CD4-positive, alpha-beta T cell (primary cell): ENCODE measurements around the gene HIVEP3. TPM values are rescaled to one million over a fixed set of nuclear protein-coding genes. Genes with fewer than 3 reads are reported as not detected.

Experiments
- ATAC-seq: fragments of 200-7000 bp; cut with Tn5 transposase; one replicate; pipeline ENCODE4 v1.10.0; 2022; ENCODE audit warnings: mild to moderate bottlenecking; ENCODE audit not compliant: poor library complexity
- CTCF ChIA-PET: fragments of 350-600 bp; sonication (Branson Sonifier 250); formaldehyde crosslinking; loops from one replicate; lab custom pipeline; 2021; ENCODE audit warnings: antibody characterized with exemption, inconsistent platforms; lab: Charles Lee
- POLR2A ChIA-PET: fragments of 350-600 bp; sonication (Branson Sonifier 250); formaldehyde crosslinking; loops from one replicate; lab custom pipeline; 2021; ENCODE audit warnings: antibody characterized with exemption, inconsistent platforms; lab: Charles Lee
- DNase-seq, 14 experiments: peaks; one replicate each; pipeline ENCODE4 v3.0.0-alpha.2; 2013 to 2020; ENCODE audit warnings: mixed read lengths in 2 of 14
- H3K27ac ChIP-seq, 2 donors: one replicate each; pipeline versions ENCODE4 v1.5.1 to v1.7.0; 2013; ENCODE audit warnings: low read length in 2 of 2, low read depth in 1 of 2, mild to moderate bottlenecking in 1 of 2
- H3K27me3 ChIP-seq, 2 experiments: 1 replicate in 1 of 2; 2 replicates in 1 of 2; pipeline versions ENCODE4 v1.6.1 to v1.7.0; 2013; ENCODE audit warnings: low read length in 2 of 2, control low read depth in 1 of 2, mild to moderate bottlenecking in 1 of 2, moderate library complexity in 1 of 2; ENCODE audit not compliant: insufficient read depth in 2 of 2, control insufficient read depth in 1 of 2
- H3K36me3 ChIP-seq: one replicate; pipeline ENCODE4 v1.6.1; 2013; ENCODE audit warnings: low read length, control low read depth; ENCODE audit not compliant: insufficient read depth
- H3K4me1 ChIP-seq: one replicate; pipeline ENCODE4 v1.6.1; 2013; ENCODE audit warnings: low read length, control low read depth; ENCODE audit not compliant: insufficient read depth
- H3K4me3 ChIP-seq: one replicate; pipeline ENCODE4 v1.5.1; 2013; ENCODE audit warnings: mild to moderate bottlenecking, low read length, moderate library complexity
- H3K9me3 ChIP-seq, 2 experiments: 1 replicate in 1 of 2; 2 replicates in 1 of 2; pipeline versions ENCODE4 v1.6.1 to v1.7.0; 2013; ENCODE audit warnings: low read length in 2 of 2, mild to moderate bottlenecking in 2 of 2, control low read depth in 1 of 2, moderate library complexity in 1 of 2; ENCODE audit not compliant: control insufficient read depth in 1 of 2, insufficient read depth in 1 of 2
- H3K27ac Mint-ChIP-seq: one replicate; pipeline ENCODE4 v1.8.0; 2020; ENCODE audit warnings: mixed read lengths
- H3K27me3 Mint-ChIP-seq: one replicate; pipeline ENCODE4 v1.8.0; 2021; ENCODE audit warnings: mixed read lengths
- H3K36me3 Mint-ChIP-seq: one replicate; pipeline ENCODE4 v1.8.0; 2021; ENCODE audit warnings: low read depth, mixed read lengths
- H3K4me1 Mint-ChIP-seq: one replicate; pipeline ENCODE4 v1.8.0; 2021; ENCODE audit warnings: low read depth, mixed read lengths
- H3K4me3 Mint-ChIP-seq: one replicate; pipeline ENCODE4 v1.8.0; 2020; ENCODE audit warnings: mild to moderate bottlenecking, mixed read lengths
- H3K9me3 Mint-ChIP-seq: one replicate; pipeline ENCODE4 v1.8.0; 2020; ENCODE audit warnings: mixed read lengths
- intact Hi-C, 2 experiments: fragments of 100-400 bp; cut with DNase I in 1 of 2; cut with micrococcal nuclease in 1 of 2; formaldehyde crosslinking; loops; one replicate each; pipeline versions ENCODE4 v1.15.1 to v1.9.0; 2023 to 2025; cut with DNase I, micrococcal nuclease
- total RNA-seq, 174 experiments: library from RNA in 2 of 174; stranded (reverse) in 2 of 174; gene quantifications; one replicate each; pipeline ENCODE4 v1.2.3 and lab custom pipeline; 2021 to 2026
- TF ChIP-seq, protein P1 (sequence below): fragments of 200-600 bp; IDR thresholded peaks from one replicate; pipeline ENCODE4 v1.8.0; 2022; ENCODE audit warnings: antibody characterized with exemption, mild to moderate bottlenecking

Gene HIVEP3
- total RNA-seq, 2 experiments from 2014 or later = 5.1 to 5.4 TPM

DNA sequence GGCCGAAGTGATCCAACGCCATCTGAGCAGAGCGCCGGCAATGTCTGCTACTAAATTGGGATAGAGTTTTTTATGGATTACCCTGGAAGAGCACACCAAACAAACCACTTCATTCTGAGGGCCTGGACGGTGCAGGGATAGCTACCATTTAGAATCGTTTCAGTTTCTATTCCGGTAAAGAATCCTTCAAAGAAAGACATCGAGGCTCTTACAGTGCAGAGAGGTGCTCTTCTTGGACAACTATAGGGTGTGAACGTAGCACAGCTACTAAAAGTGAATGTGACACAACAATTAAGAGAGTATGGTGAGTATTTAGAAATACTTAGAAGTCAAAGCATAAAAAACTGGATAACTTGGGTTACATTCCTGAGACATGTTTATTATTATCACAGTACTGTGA lies 16.1 kb downstream of the HIVEP3 start:
- no peaks in the 10 kb centered on the region for H3K27me3 ChIP-seq
- intact Hi-C loops = no loop called here
- peaks cover 86% of the 10 kb centered on the region for H3K4me1 ChIP-seq
- ChIA-PET POLR2A (interaction anchor here (1.0 to 3.7 kb wide), 6 partner anchors 9 to 24 kb away, joined by 4 to 17 read pairs (median 4); partner anchors contain the start of gene HIVEP3), CTCF (no interaction called here)
- peaks cover 86% of the 10 kb centered on the region for H3K4me1 Mint-ChIP-seq
- DNase-seq (peak in 1 of 14 experiments; percentile 32), ATAC-seq (no peak)
- H3K27ac ChIP-seq = peak overlapping the region in 1 of 2 donors; percentile 35
- peak overlapping the region; percentile 98 for H3K27ac Mint-ChIP-seq
- no peaks in the 10 kb centered on the region for H3K9me3 Mint-ChIP-seq
- no peaks in the 10 kb centered on the region for H3K27me3 Mint-ChIP-seq
- no peaks in the 10 kb centered on the region for H3K36me3 Mint-ChIP-seq
- TF ChIP-seq, protein P1, sequence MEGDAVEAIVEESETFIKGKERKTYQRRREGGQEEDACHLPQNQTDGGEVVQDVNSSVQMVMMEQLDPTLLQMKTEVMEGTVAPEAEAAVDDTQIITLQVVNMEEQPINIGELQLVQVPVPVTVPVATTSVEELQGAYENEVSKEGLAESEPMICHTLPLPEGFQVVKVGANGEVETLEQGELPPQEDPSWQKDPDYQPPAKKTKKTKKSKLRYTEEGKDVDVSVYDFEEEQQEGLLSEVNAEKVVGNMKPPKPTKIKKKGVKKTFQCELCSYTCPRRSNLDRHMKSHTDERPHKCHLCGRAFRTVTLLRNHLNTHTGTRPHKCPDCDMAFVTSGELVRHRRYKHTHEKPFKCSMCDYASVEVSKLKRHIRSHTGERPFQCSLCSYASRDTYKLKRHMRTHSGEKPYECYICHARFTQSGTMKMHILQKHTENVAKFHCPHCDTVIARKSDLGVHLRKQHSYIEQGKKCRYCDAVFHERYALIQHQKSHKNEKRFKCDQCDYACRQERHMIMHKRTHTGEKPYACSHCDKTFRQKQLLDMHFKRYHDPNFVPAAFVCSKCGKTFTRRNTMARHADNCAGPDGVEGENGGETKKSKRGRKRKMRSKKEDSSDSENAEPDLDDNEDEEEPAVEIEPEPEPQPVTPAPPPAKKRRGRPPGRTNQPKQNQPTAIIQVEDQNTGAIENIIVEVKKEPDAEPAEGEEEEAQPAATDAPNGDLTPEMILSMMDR = no peak
- no peaks in the 10 kb centered on the region for H3K36me3 ChIP-seq
- H3K9me3 ChIP-seq = no peaks in the 10 kb centered on the region
- H3K4me3 ChIP-seq = no peak overlapping the region
- peak overlapping the region; percentile 21 for H3K4me3 Mint-ChIP-seq

DNA sequence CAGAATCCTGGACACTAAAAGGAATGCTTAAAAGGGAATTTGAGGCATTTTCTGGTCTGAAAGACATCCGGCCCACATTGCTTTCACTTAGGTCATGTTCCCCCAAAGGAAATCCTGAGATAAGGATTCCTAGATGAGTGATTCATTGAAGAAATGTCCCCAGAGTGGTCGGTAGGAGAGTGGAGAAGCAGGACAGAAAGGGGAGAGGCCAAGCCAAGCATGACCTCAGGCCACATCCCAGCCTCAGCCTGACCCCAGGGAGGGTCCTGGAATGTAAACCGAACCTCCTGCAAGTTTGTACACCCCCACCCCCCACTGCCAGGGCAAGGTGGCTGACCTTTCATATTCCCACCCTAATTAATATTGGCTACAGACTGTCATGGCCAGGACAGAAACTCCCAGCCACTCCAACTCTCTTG lies 16.6 kb downstream of the HIVEP3 start:
- intact Hi-C loops = no loop called here
- Histone ChIP-seq H3K27ac (peak overlapping the region in 1 of 2 donors; percentile 35), H3K4me3 (no peak overlapping the region), H3K9me3 (no peaks in the 10 kb centered on the region), H3K27me3 (no peaks in the 10 kb centered on the region), H3K36me3 (no peaks in the 10 kb centered on the region), H3K4me1 (peaks cover 86% of the 10 kb centered on the region)
- Mint-ChIP-seq H3K27ac (peak overlapping the region; percentile 98), H3K9me3 (no peaks in the 10 kb centered on the region), H3K4me3 (no peak overlapping the region), H3K27me3 (no peaks in the 10 kb centered on the region), H3K4me1 (peaks cover 86% of the 10 kb centered on the region), H3K36me3 (no peaks in the 10 kb centered on the region)
- TF ChIP-seq, protein P1 = no peak
- CTCF ChIA-PET = no interaction called here
- ATAC-seq (no peak), DNase-seq (peak in 1 of 14 experiments; percentile 38)
- POLR2A ChIA-PET = interaction anchor here (1.0 to 3.7 kb wide), 6 partner anchors 9 to 24 kb away, joined by 4 to 17 read pairs (median 4); partner anchors contain the start of gene HIVEP3

DNA sequence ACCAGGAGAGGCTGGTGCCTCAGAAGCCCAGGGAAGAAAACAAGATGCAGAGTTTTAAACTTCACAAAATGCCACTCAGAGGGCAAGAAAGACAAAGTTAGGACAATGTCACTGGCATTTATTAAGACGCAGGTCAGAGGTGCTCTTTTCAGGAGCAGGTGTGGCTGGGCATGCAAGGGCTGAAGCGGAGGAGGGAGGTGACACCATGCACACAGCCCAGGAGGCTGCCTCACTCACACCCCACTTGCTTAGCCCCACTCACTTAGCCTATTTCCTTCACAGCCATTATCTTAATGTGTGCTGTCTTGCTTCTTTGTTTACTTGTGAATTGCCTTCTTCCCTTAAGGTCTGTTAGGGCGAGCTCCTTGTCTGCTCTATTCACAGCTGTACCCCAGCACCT lies 17.2 kb downstream of the HIVEP3 start:
- H3K27me3 ChIP-seq = no peaks in the 10 kb centered on the region
- no peaks in the 10 kb centered on the region for H3K9me3 ChIP-seq
- H3K27ac ChIP-seq = peak overlapping the region in 1 of 2 donors; percentile 35
- H3K36me3 Mint-ChIP-seq = no peaks in the 10 kb centered on the region
- DNase-seq (no peak), ATAC-seq (no peak)
- H3K27ac Mint-ChIP-seq = peak overlapping the region; percentile 98
- H3K27me3 Mint-ChIP-seq = no peaks in the 10 kb centered on the region
- no peaks in the 10 kb centered on the region for H3K36me3 ChIP-seq
- no peak overlapping the region for H3K4me3 Mint-ChIP-seq
- ChIA-PET CTCF (no interaction called here), POLR2A (interaction anchor here (1.5 to 3.7 kb wide), 3 partner anchors 12 to 25 kb away, joined by 4 to 17 read pairs (median 5); partner anchors contain the start of gene HIVEP3)
- H3K4me3 ChIP-seq = no peak overlapping the region
- H3K4me1 ChIP-seq = peaks cover 88% of the 10 kb centered on the region
- no peaks in the 10 kb centered on the region for H3K9me3 Mint-ChIP-seq
- TF ChIP-seq, protein P1 = no peak
- intact Hi-C loops = no loop called here
- H3K4me1 Mint-ChIP-seq = peaks cover 87% of the 10 kb centered on the region
